G401 (cell line): ENCODE measurements around the gene NAE1. TPM values are rescaled to one million over a fixed set of nuclear protein-coding genes. Genes with fewer than 3 reads are reported as not detected.
A peak's percentile ranks its signal among the peaks of the same experiment; 100 is the strongest.
"Not testable (repeated sequence)": the region's sequence is repeated elsewhere in the genome, so short reads cannot be mapped to it uniquely, and the experiment has no call there.

Experiments
- DNase-seq: peaks from one replicate; pipeline ENCODE4 v3.0.0-alpha.2; 2015; ENCODE audit warnings: low spot score
- in situ Hi-C: cut with HindIII; loops from 2 replicates; pipeline ENCODE4 v1.10.0; 2016; ENCODE audit warnings: low sequenced_read_pairs, mixed read lengths
- total RNA-seq: library from RNA; depleted of rRNA; stranded (reverse); fragments of >200 nt; shearing (Covaris generic); gene quantifications from 2 replicates; pipeline ENCODE4 v1.2.3, GENCODE V29; 2014; rRNA removed

NAE1 gene
- 154 and 162 TPM in 2 replicates for total RNA-seq

- peak; percentile 79 for DNase-seq
- in situ Hi-C loops = no loop called here
These were observed at the start of gene NAE1 for GRCh38 chr16:66830422-66831404. Gene NAE1, minus strand, starts transcription at chr16:66830976. Its CDS starts 77 bp downstream, at chr16:66830899.

GRCh38 chr16:66878067-66878466 is 47.3 kb upstream of the NAE1 start:
- DNase-seq = no peak
- in situ Hi-C loops = no loop called here

GRCh38 chr16:66874079-66874775 is 43.5 kb upstream of the NAE1 start:
- in situ Hi-C loops = no loop called here
- DNase-seq = no peak

GRCh38 chr16:66873685-66874055 is 42.9 kb upstream of the NAE1 start:
- no peak for DNase-seq
- in situ Hi-C loops = no loop called here

- DNase-seq = peak; percentile 85
- in situ Hi-C loops = no loop called here
These were observed 42.3 kb upstream of the NAE1 start for GRCh38 chr16:66872943-66873684.

GRCh38 chr16:66872559-66872942 is 41.8 kb upstream of the NAE1 start:
- in situ Hi-C loops = no loop called here
- DNase-seq = peak; percentile 28

GRCh38 chr16:66871840-66872239 is 41.1 kb upstream of the NAE1 start:
- no peak for DNase-seq
- in situ Hi-C loops = no loop called here

GRCh38 chr16:66871363-66871762 is 40.6 kb upstream of the NAE1 start:
- DNase-seq, in situ Hi-C loops: not testable (repeated sequence)

GRCh38 chr16:66869424-66869823 is 38.6 kb upstream of the NAE1 start:
- DNase-seq = no peak
- in situ Hi-C loops = no loop called here

- DNase-seq = no peak
- in situ Hi-C loops = no loop called here
These were observed 32.9 kb upstream of the NAE1 start for GRCh38 chr16:66863707-66864106.

GRCh38 chr16:66862023-66862520 is 31.3 kb upstream of the NAE1 start:
- DNase-seq = no peak
- in situ Hi-C loops = no loop called here

GRCh38 chr16:66859397-66860068 is 28.8 kb upstream of the NAE1 start:
- DNase-seq = no peak
- in situ Hi-C loops = no loop called here

GRCh38 chr16:66858740-66859396 is 28.1 kb upstream of the NAE1 start:
- in situ Hi-C loops = no loop called here
- DNase-seq = peak; percentile 32

- no peak for DNase-seq
- in situ Hi-C loops = no loop called here
These were observed 26.7 kb upstream of the NAE1 start for GRCh38 chr16:66857437-66857836.

- no peak for DNase-seq
- in situ Hi-C loops = no loop called here
These were observed 26.0 kb upstream of the NAE1 start for GRCh38 chr16:66856801-66857200.

GRCh38 chr16:66856184-66856730 is 25.5 kb upstream of the NAE1 start:
- in situ Hi-C loops = no loop called here
- no peak for DNase-seq

- in situ Hi-C loops = no loop called here
- no peak for DNase-seq
These were observed 22.7 kb upstream of the NAE1 start for GRCh38 chr16:66853261-66854139.
